KMS-11 (cell line): Measurements from ENCODE around the gene GNG7.

ENCODE experiments used
- H2AFZ ChIP-seq: fragments of 200-600 bp; sonication (generic); 2 replicates; pipeline ENCODE4 v1.6.1; 2016; ENCODE audit warnings: antibody characterized with exemption, mixed run types, low read depth
- H3K27ac ChIP-seq: fragments of 200-600 bp; sonication (generic); 2 replicates; pipeline ENCODE4 v1.6.1; 2016; ENCODE audit warnings: mild to moderate bottlenecking, mixed run types
- H3K27me3 ChIP-seq: fragments of 200-600 bp; sonication (generic); 2 replicates; pipeline ENCODE4 v1.6.1; 2017; ENCODE audit warnings: mild to moderate bottlenecking, low read depth, mixed run types, moderate library complexity; ENCODE audit not compliant: insufficient read depth
- H3K36me3 ChIP-seq: fragments of 200-600 bp; sonication (generic); 2 replicates; pipeline ENCODE4 v1.6.1; 2017; ENCODE audit warnings: mild to moderate bottlenecking, mixed run types; ENCODE audit not compliant: insufficient read depth
- H3K4me1 ChIP-seq: fragments of 200-600 bp; sonication (generic); 2 replicates; pipeline ENCODE4 v1.6.1; 2016; ENCODE audit warnings: mild to moderate bottlenecking, low read depth, mixed run types; ENCODE audit not compliant: poor library complexity, severe bottlenecking
- H3K4me2 ChIP-seq: fragments of 200-600 bp; sonication (generic); 2 replicates; pipeline ENCODE4 v1.7.0; 2016; ENCODE audit warnings: mild to moderate bottlenecking, mixed run types
- H3K4me3 ChIP-seq: fragments of 200-600 bp; sonication (generic); IDR thresholded peaks from 2 replicates; pipeline ENCODE4 v1.6.1; 2017; ENCODE audit warnings: low read depth, low read length, mixed read lengths; ENCODE audit not compliant: insufficient read depth
- H3K79me2 ChIP-seq: fragments of 200-600 bp; sonication (generic); 2 replicates; pipeline ENCODE4 v1.6.1; 2016; ENCODE audit warnings: low read depth, mixed run types; ENCODE audit not compliant: insufficient read depth
- H3K9ac ChIP-seq: fragments of 200-600 bp; sonication (generic); 2 replicates; pipeline ENCODE4 v1.6.1; 2016; ENCODE audit warnings: mild to moderate bottlenecking, mixed run types
- H4K20me1 ChIP-seq: fragments of 200-600 bp; sonication (generic); 2 replicates; pipeline ENCODE4 v1.6.1; 2016; ENCODE audit warnings: mild to moderate bottlenecking, mixed run types; ENCODE audit not compliant: insufficient read depth
- TF ChIP-seq, protein P1 (sequence below): fragments of 200-600 bp; sonication (generic); conservative IDR thresholded peaks from 2 replicates; pipeline ENCODE4 v1.6.1; 2017; ENCODE audit warnings: low read depth, mild to moderate bottlenecking, antibody characterized with exemption, low read length, moderate library complexity, mixed read lengths

Gene GNG7

DNA sequence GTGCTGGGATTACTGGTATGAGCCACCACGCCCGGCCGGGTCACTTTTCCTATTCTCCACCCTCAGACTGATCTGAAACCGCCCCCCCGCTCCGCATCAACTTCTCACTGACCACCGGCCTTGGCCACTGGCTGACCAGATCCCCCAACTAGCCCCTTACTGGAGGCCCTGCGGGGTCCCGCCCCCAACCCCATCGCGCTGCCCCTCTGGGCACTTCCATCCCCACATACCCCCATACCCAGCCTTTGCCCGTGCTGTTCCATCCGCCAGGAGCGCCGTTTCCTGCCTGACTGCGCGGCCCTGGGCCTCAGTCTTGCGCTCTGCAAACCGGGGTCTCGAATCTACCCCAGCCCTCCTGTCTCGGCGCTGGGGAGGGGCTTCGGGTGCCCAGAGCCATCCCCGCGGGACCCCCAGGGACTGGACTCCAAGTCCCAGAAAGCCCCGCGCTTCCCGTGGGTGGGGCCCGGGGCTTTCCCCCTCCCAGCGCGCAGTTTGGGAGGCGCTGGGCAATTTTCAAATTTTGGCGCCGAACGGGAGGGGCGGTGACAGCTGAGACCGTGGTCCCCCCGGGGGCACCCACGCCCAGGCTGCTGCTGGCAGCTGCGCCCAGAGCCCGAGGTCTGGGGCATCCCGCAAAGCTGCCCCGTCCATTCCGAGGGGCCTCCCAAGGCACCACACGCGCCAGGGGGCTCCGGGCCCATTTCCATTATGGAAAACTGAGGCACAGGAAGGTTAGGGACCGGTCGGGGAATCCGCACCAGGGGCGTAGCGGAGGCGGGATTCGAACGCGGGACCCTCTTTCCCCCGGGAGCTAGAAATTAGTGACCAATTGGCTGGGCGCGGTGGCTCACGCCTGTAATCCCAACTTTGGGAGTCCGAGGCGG is 240.5 kb downstream of the GNG7 start:
- Histone ChIP-seq H3K4me2 (peak overlapping the region; percentile 60; the same call in 1 of the 2 replicates), H3K27me3 (no peaks in the 10 kb centered on the region), H3K27ac (no peak overlapping the region), H3K4me1 (peaks cover 21% of the 10 kb centered on the region), H2AFZ (peak overlapping the region; percentile 82), H3K36me3 (no peaks in the 10 kb centered on the region), H3K9ac (no peak overlapping the region; the same call in 1 of the 2 replicates), H4K20me1 (no peaks in the 10 kb centered on the region), H3K79me2 (no peaks in the 10 kb centered on the region), H3K4me3 (no peak overlapping the region)
- TF ChIP-seq, protein P1, sequence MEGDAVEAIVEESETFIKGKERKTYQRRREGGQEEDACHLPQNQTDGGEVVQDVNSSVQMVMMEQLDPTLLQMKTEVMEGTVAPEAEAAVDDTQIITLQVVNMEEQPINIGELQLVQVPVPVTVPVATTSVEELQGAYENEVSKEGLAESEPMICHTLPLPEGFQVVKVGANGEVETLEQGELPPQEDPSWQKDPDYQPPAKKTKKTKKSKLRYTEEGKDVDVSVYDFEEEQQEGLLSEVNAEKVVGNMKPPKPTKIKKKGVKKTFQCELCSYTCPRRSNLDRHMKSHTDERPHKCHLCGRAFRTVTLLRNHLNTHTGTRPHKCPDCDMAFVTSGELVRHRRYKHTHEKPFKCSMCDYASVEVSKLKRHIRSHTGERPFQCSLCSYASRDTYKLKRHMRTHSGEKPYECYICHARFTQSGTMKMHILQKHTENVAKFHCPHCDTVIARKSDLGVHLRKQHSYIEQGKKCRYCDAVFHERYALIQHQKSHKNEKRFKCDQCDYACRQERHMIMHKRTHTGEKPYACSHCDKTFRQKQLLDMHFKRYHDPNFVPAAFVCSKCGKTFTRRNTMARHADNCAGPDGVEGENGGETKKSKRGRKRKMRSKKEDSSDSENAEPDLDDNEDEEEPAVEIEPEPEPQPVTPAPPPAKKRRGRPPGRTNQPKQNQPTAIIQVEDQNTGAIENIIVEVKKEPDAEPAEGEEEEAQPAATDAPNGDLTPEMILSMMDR, result no peak
